HepG2 (cell line): ENCODE results near the gene MTIF3. TPM values are rescaled to one million over a fixed set of nuclear protein-coding genes. Genes with fewer than 3 reads are reported as not detected.

Source experiments
- CREM ChIP-seq, 2 experiments: sonication (generic) in 1 of 2; formaldehyde crosslinking in 1 of 2; IDR thresholded peaks; 2 replicates each; pipeline versions ENCODE4 v1.4.0 to v1.6.1; 2016 to 2020; ENCODE audit warnings: antibody characterized with exemption in 1 of 2, mild to moderate bottlenecking in 1 of 2, missing genetic modification reagents in 1 of 2
- DRAP1 ChIP-seq: IDR thresholded peaks from 2 replicates; pipeline ENCODE4 v1.6.1; 2016; ENCODE audit warnings: missing genetic modification reagents, missing compliant biosample characterization
- ISX ChIP-seq: sonication (generic); formaldehyde crosslinking; conservative IDR thresholded peaks from 2 replicates; pipeline ENCODE4 v1.5.0; 2020; ENCODE audit warnings: missing genetic modification reagents
- NFRKB ChIP-seq: fragments of 450-650 bp; IDR thresholded peaks from 2 replicates; pipeline ENCODE4 v1.6.1; 2017
- NR2F1 ChIP-seq, 2 experiments: fragments of 450-650 bp in 1 of 2; formaldehyde crosslinking in 1 of 2; IDR thresholded peaks; 2 replicates each; pipeline versions ENCODE4 v1.5.0 to v1.6.1; 2016 to 2020; ENCODE audit warnings: mild to moderate bottlenecking in 1 of 2, missing compliant biosample characterization in 1 of 2, missing genetic modification reagents in 1 of 2, moderate library complexity in 1 of 2
- NR3C1 ChIP-seq: sonication (generic); formaldehyde crosslinking; IDR thresholded peaks from 2 replicates; pipeline ENCODE4 v1.4.0; 2020; ENCODE audit warnings: missing genetic modification reagents
- SIX4 ChIP-seq: sonication (generic); formaldehyde crosslinking; IDR thresholded peaks from 2 replicates; pipeline ENCODE4 v1.4.0; 2020; ENCODE audit warnings: missing genetic modification reagents
- THAP9 ChIP-seq: sonication (generic); formaldehyde crosslinking; IDR thresholded peaks from 2 replicates; pipeline ENCODE4; 2020; ENCODE audit warnings: missing genetic modification reagents, mild to moderate bottlenecking, borderline replicate concordance
- XBP1 ChIP-seq: sonication (generic); formaldehyde crosslinking; IDR thresholded peaks from 2 replicates; pipeline ENCODE4 v1.5.0; 2020; ENCODE audit warnings: missing genetic modification reagents
- ZBTB43 ChIP-seq: sonication (generic); formaldehyde crosslinking; conservative IDR thresholded peaks from 2 replicates; pipeline ENCODE4 v1.4.0; 2020; ENCODE audit warnings: missing genetic modification reagents
- ZFP91 ChIP-seq: sonication (generic); formaldehyde crosslinking; IDR thresholded peaks from 2 replicates; pipeline ENCODE4 v1.9.0; 2022; ENCODE audit warnings: missing genetic modification reagents, mild to moderate bottlenecking, borderline replicate concordance
- ZMYM4 ChIP-seq: sonication (generic); formaldehyde crosslinking; IDR thresholded peaks from 2 replicates; pipeline ENCODE4 v1.8.1; 2023; ENCODE audit warnings: mild to moderate bottlenecking, missing genetic modification reagents
- ZNF276 ChIP-seq: sonication (generic); formaldehyde crosslinking; IDR thresholded peaks from 2 replicates; pipeline ENCODE4 v1.4.0; 2020; ENCODE audit warnings: mild to moderate bottlenecking, low read depth, missing genetic modification reagents
- ZNF317 ChIP-seq: sonication (generic); formaldehyde crosslinking; IDR thresholded peaks from 2 replicates; pipeline ENCODE4 v1.5.0; 2020; ENCODE audit warnings: mild to moderate bottlenecking, missing genetic modification reagents
- ZNF343 ChIP-seq: sonication (generic); formaldehyde crosslinking; IDR thresholded peaks from 2 replicates; pipeline ENCODE4 v1.4.0; 2020; ENCODE audit warnings: mild to moderate bottlenecking, missing genetic modification reagents
- ZNF615 ChIP-seq: sonication (generic); formaldehyde crosslinking; IDR thresholded peaks from 2 replicates; pipeline ENCODE4 v1.5.0; 2020; ENCODE audit warnings: mild to moderate bottlenecking, missing genetic modification reagents, borderline replicate concordance
- ZNF740 ChIP-seq: sonication (generic); formaldehyde crosslinking; IDR thresholded peaks from 2 replicates; pipeline ENCODE4 v1.4.0; 2020; ENCODE audit warnings: missing genetic modification reagents
- ZNF782 ChIP-seq: sonication (generic); formaldehyde crosslinking; IDR thresholded peaks from 2 replicates; pipeline ENCODE4 v1.4.0; 2020; ENCODE audit warnings: missing genetic modification reagents, mild to moderate bottlenecking, borderline replicate concordance
- ZSCAN21 ChIP-seq: sonication (generic); formaldehyde crosslinking; IDR thresholded peaks from 2 replicates; pipeline ENCODE4 v1.8.0; 2022; ENCODE audit warnings: mild to moderate bottlenecking, missing genetic modification reagents, moderate library complexity, borderline replicate concordance
- polyA plus RNA-seq, 8 experiments: library from polyadenylated mRNA; depleted of rRNA in 3 of 8; stranded (reverse) in 7 of 8; unstranded in 1 of 8; fragments of >200 nt; fragmentation: Illumina TruSeq in 4 of 8; extraction: Trizol in 4 of 8; gene quantifications; 2 replicates each; pipeline versions ENCODE4 v1.2.1 to v1.2.3, GENCODE V29; 2011 to 2016; ENCODE audit warnings: low read depth in 4 of 8, missing spikeins in 1 of 8, mixed read lengths in 1 of 8; ENCODE audit not compliant: insufficient read depth in 1 of 8
- total RNA-seq, 5 experiments: library from RNA; depleted of rRNA; stranded (reverse); fragments of >200 nt; fragmentation: Illumina TruSeq; extraction: Trizol; gene quantifications; 2 replicates each; pipeline ENCODE4 v1.2.3, GENCODE V29; 2016; ENCODE audit warnings: low read depth in 1 of 5

The MTIF3 gene
- total and polyA plus RNA-seq, 2 of the 13 experiments (the other 11 are each of a cell fraction or from before 2014, with no cell fraction given): 33.7 to 40.6 TPM

- peak; percentile 90; the same call in 1 of the 2 replicates for TF ChIP-seq ZNF276 (CRISPR knock-in tag)
- TF ChIP-seq NR2F1 (CRISPR knock-in tag; IDR thresholded peaks at IDR 0.05): no peak
- 0 out of 2 replicates have a peak, but pooled peaks have one; percentile 50 for TF ChIP-seq XBP1 (CRISPR knock-in tag)
- peak; percentile 94 for TF ChIP-seq THAP9 (CRISPR knock-in tag)
- no peak for TF ChIP-seq NR3C1 (CRISPR knock-in tag)
- TF ChIP-seq ZNF343 (CRISPR knock-in tag): peak; percentile 52
- TF ChIP-seq CREM (IDR thresholded peaks at IDR 0.05): peak; percentile 41
- TF ChIP-seq CREM (CRISPR knock-in tag; IDR thresholded peaks at IDR 0.05): 0 out of 2 replicates have a peak, but pooled peaks have one; percentile 6
- no peak for TF ChIP-seq ISX (CRISPR knock-in tag)
- peak; percentile 90 for TF ChIP-seq ZMYM4 (CRISPR knock-in tag)
- peak; percentile 80 for TF ChIP-seq ZNF317 (CRISPR knock-in tag)
- peak; percentile 34; the same call in 1 of the 2 replicates for TF ChIP-seq ZNF615 (CRISPR knock-in tag)
- TF ChIP-seq ZNF740: no peak
- TF ChIP-seq NFRKB: no peak
- peak; percentile 89 for TF ChIP-seq DRAP1
- peak; percentile 95; the same call in 1 of the 2 replicates for TF ChIP-seq ZNF782 (CRISPR knock-in tag)
- TF ChIP-seq ZBTB43 (CRISPR knock-in tag): peak; percentile 75; the same call in 1 of the 2 replicates
- peak; percentile 22; the same call in 1 of the 2 replicates for TF ChIP-seq SIX4 (CRISPR knock-in tag)
- TF ChIP-seq ZFP91 (CRISPR knock-in tag): peak; percentile 94
- TF ChIP-seq ZSCAN21 (CRISPR knock-in tag): peak; percentile 85; the same call in 1 of the 2 replicates
These were observed at the start of gene MTIF3 (continued) for GRCh38 chr13:27449936-27450828.
